Measurements from ENCODE around the gene FAM50B. TPM values are rescaled to one million over a fixed set of nuclear protein-coding genes. Genes with fewer than 3 reads are reported as not detected.

FAM50B gene, protein sequence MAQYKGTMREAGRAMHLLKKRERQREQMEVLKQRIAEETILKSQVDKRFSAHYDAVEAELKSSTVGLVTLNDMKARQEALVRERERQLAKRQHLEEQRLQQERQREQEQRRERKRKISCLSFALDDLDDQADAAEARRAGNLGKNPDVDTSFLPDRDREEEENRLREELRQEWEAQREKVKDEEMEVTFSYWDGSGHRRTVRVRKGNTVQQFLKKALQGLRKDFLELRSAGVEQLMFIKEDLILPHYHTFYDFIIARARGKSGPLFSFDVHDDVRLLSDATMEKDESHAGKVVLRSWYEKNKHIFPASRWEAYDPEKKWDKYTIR
- total RNA-seq (2021), result 3.3 and 3.8 TPM in 2 replicates
- long read RNA-seq, transcript FAM50B-203 (2 exons, 1,643 nt), result minor isoform, 27 of 67 reads
- long read RNA-seq, transcript FAM50B-202 (1 exons, 1,935 nt), result major isoform, 40 of 67 reads
- long read RNA-seq, partial matches to known transcripts, result 0 of 67 reads
- long read RNA-seq, other reads (novel, unspliced or antisense), result 0 of 67 reads

DNA sequence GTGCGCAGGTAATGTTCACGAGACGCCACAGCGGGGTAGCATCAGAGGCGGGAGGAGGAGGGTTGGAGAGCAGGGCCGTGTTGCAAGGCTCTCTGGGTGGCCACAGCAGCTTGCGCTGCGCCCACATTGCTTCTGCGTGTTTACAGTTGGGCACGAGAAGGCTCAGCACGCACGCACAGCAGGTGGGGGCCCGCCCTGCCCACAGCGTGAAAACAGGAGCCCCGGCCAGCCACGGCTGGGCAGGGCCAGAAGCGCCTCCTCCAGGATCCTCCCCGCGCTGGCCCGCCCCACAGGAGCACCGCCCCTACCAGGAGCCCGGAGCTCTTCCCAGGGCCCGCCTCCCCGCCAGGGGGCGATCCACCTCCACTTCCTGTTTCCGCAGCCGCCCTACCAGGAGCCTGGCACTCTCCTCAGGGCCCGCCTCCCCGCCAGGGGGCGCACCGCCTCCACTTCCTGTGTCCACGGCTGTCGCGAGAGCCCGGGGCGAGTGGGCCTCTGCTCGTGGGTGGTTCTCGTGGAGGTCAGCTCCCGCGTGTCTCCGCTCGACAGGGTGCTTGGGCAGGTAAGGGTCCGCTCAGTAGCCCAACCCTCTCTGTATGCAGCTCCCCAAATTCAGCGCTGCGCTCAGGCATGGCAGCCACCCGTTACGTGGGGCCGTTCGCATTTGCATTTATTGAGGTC, at the start of gene FAM50B:
Gene FAM50B, plus strand, starts transcription at position 449 of the 681 bp plus-strand sequence. CDS start 439 bp downstream, outside the sequence.
- H3K27me3 Mint-ChIP-seq (ENCODE audit: low read depth), result peaks cover 6% of the 10 kb centered on the region
- Histone ChIP-seq H3K9me3 (ENCODE audit: control insufficient read depth, low read depth, low read length) (no peaks in the 10 kb centered on the region), H2AFZ (ENCODE audit: low read length) (peak within 1 kb of the TSS; percentile 70), H4K91ac (ENCODE audit: insufficient read length, low read depth, low read length) (no peak within 1 kb of the TSS), H3K4ac (ENCODE audit: low read depth, low read length) (no peak within 1 kb of the TSS), H3K18ac (ENCODE audit: insufficient read length, low read depth, low read length) (peak within 1 kb of the TSS; percentile 52), H2BK20ac (ENCODE audit: low read depth, low read length, poor library complexity, severe bottlenecking) (no peak within 1 kb of the TSS), H3K27me3 (ENCODE audit: insufficient read depth, low read length) (no peaks in the 10 kb centered on the region), H3K79me2 (ENCODE audit: insufficient read depth, low read length) (no peaks in the 10 kb centered on the region), H3K14ac (ENCODE audit: insufficient read depth, low read length) (peak within 1 kb of the TSS; percentile 79; the same call in 1 of the 2 replicates), H2BK12ac (ENCODE audit: insufficient read length, low read depth, low read length) (no peak within 1 kb of the TSS), H3K56ac (ENCODE audit: insufficient read length, low read depth, low read length) (no peak within 1 kb of the TSS), H3T11ph (ENCODE audit: low read length) (no peak within 1 kb of the TSS), H2BK5ac (ENCODE audit: insufficient read length, low read length) (no peak within 1 kb of the TSS), H3K4me2 (ENCODE audit: insufficient read depth, insufficient read length, low read length) (peak within 1 kb of the TSS; percentile 60), H3K27ac (ENCODE audit: insufficient read length, low read depth, low read length) (no peak within 1 kb of the TSS), H4K8ac (replicated peaks; ENCODE audit: insufficient read length, low read depth, low read length) (no peak within 1 kb of the TSS), H3K79me1 (ENCODE audit: insufficient read depth, low read depth, low read length, poor library complexity, severe bottlenecking) (no peaks in the 10 kb centered on the region), H3K4me1 (ENCODE audit: insufficient read depth, low read length) (0 out of 2 replicates have a peak, but pooled peaks cover 3% of the 10 kb centered on the region), H4K20me1 (ENCODE audit: control insufficient read depth, insufficient read depth, insufficient read length) (no peaks in the 10 kb centered on the region), H2BK15ac (ENCODE audit: low read depth, low read length) (no peak within 1 kb of the TSS), H4K5ac (ENCODE audit: insufficient read length, low read depth, low read length) (no peak within 1 kb of the TSS), H2BK120ac (ENCODE audit: low read depth, low read length, poor library complexity, severe bottlenecking) (no peak within 1 kb of the TSS), H3K23ac (ENCODE audit: insufficient read length, low read depth, low read length) (no peak within 1 kb of the TSS), H3K9ac (ENCODE audit: extremely low read depth, insufficient read length, low read length) (peak within 1 kb of the TSS; percentile 54), H3K23me2 (ENCODE audit: insufficient read length, low read depth, low read length, poor library complexity, severe bottlenecking) (peaks cover 4% of the 10 kb centered on the region), H2AK5ac (ENCODE audit: insufficient read length, low read length) (no peak within 1 kb of the TSS)
- H3K9me3 Mint-ChIP-seq, result no peaks in the 10 kb centered on the region
- H3K4me3 Mint-ChIP-seq, result peak within 1 kb of the TSS; percentile 76 to 78
- TF ChIP-seq, protein P1, sequence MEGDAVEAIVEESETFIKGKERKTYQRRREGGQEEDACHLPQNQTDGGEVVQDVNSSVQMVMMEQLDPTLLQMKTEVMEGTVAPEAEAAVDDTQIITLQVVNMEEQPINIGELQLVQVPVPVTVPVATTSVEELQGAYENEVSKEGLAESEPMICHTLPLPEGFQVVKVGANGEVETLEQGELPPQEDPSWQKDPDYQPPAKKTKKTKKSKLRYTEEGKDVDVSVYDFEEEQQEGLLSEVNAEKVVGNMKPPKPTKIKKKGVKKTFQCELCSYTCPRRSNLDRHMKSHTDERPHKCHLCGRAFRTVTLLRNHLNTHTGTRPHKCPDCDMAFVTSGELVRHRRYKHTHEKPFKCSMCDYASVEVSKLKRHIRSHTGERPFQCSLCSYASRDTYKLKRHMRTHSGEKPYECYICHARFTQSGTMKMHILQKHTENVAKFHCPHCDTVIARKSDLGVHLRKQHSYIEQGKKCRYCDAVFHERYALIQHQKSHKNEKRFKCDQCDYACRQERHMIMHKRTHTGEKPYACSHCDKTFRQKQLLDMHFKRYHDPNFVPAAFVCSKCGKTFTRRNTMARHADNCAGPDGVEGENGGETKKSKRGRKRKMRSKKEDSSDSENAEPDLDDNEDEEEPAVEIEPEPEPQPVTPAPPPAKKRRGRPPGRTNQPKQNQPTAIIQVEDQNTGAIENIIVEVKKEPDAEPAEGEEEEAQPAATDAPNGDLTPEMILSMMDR (conservative IDR thresholded peaks at IDR 0.05), result peak; percentile 100
- H3K36me3 Mint-ChIP-seq (ENCODE audit: insufficient read depth in 1 of 3, low read depth in 3 of 3), result peaks cover 2 to 14% (median 6%) of the 10 kb centered on the region in 3 experiments; a peak in 2 of 7 replicates
- WGBS (ENCODE audit: extremely low coverage, insufficient read length, low lambda C conversion rate), result no CpG with 5 or more reads among the region's 49 CpGs
- H3K27ac Mint-ChIP-seq, result no peak within 1 kb of the TSS; a peak in 2 of 7 replicates
- H3K4me1 Mint-ChIP-seq, result peaks cover 7 to 9% of the 10 kb centered on the region in 2 experiments
- DNase-seq, result peak; percentile 96
